ENCODE measurements around the gene EYA3.

Gene EYA3

DNA sequence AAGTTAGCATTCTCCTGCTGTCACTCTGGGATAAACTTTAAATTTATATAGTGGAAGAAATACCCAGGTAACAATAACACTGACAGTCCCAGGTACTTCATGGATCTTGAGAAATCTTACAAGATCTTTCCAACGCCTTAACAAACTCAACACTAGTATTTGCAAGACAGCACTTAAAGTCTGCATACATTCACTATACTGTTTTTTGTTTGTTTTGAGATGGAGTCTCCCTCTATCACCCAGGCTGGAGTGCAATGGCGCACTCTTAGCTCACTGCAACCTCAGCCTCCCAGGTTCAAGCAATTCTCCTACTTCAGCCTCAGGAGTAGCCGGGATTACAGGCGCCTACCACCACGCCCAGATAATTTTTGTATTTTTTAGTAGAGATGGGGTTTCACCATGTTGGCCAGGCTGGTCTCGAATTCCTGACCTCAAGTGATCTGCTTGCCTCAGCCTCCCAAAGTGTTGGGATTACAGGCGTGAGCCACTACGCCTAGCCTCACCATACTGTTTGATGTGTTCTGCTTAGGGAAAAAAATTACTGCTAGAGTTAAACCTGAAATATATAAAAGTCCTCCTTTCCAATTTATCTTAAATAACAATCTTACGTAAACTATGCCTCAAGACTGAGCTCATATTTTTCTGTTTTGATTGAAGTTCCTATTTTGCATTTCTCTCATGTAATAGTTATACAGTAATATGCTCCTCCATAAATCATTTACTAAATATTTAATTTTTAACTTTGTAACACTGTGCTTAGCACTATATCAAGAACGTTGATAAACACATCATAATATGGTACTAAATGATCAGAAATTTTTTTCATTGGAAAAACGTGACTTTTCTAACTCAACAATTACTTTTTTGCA, 17.5 kb downstream of the EYA3 start:
- no peak for DNase-seq

DNA sequence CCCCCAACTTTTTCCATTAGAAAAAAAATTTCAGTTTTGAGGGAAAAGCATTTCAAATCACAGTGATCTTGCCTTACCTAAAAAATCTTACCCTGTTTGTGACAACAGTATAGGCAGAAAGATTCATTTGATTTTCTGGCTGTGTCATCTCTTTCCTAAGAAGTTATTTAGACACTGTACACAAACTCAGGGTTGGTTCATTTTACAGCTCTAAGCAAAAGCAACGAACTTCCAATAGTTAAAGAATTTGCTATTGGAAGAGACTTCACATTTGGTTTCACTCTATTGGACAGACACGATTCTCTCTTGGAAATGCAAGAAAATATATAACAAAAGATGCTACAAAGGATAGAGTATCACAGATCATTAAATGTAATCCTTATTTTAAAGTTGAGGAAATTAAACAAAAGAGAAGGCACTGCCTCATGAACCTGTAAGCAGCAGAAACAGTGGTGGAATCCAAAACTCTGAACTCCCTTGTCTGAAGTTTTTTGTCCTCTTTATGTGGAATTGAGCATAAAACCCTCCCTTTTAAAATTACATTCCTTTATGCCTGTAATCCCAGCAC, 20.8 kb downstream of the EYA3 start:
- DNase-seq = no peak

DNA sequence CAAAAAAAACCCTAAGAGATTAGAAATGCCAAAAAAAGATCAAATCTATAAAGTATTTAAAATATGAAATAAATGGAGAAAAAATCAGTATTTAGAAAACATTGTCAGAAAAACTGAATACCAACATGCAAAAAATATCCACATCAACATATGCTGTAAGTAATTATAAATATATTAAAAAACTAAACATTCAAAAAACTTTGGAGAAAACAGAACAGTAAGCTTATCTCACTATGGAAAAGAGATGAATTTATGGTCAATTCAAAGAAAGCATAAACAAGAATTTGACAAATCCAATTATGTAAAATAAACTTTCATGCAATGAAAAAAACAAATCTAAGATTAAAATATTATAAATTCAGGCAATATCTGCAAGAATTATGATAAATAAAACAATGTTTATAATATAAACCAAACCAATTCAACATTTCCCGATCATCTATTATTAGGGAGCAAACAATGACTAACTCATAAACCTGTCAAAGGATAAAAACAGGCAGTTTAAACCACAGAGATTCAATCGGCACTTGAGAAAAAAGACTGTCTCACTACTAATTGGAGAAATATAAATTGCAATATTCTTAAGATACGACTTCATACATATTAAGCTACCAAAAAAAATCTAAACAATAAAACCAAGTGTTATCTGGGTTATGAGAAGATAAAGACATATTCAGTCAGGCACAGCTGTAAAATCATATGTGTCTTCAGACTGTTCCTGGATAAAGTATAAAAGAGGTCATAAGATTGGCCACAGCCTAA, 21.8 kb downstream of the EYA3 start:
- DNase-seq = no peak

GRCh38 chr1:28064064-28064463, 24.3 kb downstream of the EYA3 start:
- no peak for DNase-seq

DNA sequence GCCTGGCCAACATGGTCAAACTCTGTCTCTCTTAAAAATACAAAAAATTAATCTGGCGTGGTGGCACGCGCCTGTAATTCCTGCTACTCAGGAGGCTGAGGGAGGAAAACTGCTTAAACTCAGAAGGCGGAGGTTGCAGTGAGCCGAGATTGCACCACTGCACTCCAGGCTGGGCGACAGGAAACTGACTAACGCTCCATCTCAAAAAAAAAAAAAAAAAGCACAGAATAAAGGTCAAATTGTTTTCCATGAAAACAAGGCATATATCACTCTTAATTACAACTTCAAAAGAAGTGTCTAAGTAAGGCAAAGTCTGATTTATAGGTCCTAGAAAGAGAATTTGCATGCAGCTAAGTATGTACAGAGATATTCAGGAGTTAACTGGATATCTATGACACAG, 25.6 kb downstream of the EYA3 start:
- no peak for DNase-seq

DNA sequence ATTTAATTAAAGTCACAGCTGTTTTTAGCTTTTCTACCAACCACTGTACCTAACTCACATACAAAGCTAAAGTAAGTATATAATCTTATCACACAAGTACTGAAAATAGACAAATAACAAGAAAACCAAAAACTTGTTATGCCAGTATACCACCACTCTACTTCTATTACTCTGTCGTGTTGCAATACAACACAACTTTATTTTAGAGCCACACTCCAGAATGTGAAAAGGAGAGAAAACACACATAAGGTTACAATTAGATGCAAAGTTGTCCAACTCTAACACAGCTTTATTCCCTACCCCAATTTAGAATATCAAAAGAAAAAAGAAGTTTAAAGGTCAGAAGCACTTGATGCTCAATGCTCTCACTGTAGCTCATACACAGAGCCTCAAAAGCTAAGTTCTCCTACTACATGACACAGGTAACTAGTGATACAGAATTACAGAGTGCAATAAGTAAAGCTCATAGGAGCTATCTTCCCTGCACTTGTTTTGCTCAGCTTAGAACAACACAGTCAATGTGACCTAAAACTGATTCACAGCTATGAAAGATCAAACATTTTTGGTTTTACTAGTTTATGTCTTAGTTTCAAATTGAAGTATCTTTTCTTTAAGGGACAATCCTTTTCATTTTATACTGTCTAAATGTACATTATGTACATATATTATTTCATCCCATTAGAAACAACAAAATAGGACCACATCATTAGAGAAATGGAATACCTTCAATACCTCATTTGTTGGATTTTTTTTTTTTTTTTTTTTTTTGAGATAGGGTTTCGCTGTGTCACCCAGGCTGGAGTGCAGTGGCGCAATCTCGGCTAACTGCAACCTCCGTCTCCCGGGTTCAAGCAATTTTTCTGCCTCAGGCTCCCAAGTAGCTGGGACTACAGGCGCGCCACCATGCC, 29.2 kb downstream of the EYA3 start:
- DNase-seq = no peak

DNA sequence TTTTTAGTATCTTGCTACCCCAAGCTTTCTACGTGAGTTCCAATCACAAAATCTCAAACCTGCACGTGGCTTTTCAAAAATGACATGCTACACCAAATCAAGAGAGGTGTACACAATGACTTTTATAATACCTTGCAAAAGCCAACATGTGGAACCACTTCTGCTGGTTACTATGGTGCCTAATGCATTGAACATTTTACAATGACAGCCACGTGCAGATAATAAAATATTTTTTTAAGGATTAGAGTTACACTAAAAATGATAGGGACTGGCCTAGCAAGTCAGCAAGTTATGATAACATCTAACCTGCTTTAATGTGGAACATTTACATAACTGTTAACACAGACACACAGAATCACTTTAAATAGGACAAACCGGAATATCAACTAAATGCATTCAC, 30.2 kb downstream of the EYA3 start:
- DNase-seq = no peak

DNA sequence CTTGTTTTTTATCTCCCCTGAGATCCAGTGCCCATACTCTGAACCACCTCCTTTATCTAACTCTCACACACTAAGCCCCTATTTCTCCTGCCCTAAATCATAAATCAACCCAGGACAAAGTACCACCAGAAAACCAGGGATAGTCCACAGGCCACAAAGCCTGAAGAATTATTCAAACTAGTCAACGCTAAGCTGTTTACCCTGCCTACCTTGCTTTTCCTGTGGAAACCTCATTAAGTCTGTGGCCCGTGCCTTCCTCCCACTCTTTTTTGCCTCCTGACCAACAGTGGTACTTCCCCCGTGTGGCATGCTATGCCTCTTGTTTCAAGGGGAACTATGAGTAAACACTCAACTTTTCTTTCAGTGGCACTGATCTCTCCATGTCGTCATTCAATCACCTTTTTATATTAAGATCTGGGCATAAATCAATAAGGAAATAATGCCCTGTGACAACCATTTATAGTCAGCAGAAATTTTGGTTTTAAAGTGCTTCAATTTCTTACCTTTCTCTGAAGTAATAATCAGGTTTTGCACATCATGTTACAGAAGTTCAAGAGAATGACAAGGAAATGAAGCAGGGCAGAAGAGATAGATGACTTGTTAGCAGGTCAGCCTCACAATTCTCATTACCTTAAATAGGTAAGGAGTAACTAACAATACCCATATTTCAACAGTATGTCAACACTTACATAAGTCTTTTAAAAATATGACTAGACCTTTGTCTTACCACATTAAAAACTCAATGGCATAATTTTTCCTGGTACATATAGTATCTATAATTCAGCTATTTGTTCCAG, 32.1 kb downstream of the EYA3 start:
- DNase-seq = no peak

DNA sequence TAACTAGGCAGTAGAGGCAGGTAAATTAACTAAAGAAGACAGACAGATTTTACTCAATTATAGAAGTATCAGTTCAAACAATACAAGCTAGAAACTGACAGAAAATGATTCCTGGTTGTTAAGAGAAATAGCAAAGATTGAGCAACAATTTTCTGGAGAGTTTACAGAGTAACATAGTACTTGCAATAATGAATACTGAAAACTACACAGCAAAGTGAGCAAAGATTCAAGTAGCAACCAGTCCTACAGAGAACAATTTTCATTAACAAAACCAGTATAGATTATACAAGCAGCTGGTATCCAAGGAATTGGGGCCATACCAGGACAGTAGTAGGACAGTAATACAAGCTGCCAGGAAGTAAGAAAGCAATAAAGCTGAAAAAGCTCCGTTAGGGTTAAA, 37.6 kb downstream of the EYA3 start:
- no peak for DNase-seq

DNA sequence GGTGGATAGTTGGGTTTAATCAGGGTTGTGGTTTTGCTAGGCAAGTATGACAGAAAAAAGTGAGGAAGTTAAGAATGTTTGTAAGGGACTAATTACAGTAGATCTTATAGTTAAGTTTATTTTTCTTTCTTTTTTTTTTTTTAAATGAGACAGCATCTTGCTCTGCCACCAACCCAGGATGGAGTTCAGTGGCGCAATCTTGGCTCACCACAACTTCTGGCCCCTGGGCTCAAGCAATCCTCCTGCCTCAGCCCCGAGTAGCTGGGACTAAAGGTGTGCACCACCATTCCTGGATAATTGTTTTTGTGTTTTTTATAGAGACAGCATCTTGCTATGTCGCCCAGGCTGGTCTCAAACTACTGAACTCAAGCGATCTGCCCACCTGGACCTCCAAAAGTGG, 41.7 kb downstream of the EYA3 start:
- DNase-seq = no peak

DNA sequence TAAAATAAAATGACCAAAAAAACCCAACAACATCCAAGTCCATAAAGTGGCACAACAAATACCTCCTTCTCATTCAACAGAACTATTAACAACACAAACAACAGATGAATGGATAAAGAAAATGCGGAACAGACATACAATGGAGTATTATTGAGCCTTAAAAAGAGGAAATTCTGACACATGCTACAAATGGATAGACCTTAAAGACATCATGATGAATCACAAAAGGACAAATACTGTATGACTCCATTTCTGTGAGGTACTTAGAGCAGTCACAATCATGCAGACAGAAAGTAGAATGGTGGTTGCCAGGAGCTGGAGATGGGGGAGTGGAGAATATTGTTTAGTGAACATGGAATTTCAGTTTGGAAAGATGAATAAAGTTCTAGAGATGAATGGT, 42.6 kb downstream of the EYA3 start:
- no peak for DNase-seq

GRCh38 chr1:28044399-28044798, 44.0 kb downstream of the EYA3 start:
- DNase-seq = no peak

DNA sequence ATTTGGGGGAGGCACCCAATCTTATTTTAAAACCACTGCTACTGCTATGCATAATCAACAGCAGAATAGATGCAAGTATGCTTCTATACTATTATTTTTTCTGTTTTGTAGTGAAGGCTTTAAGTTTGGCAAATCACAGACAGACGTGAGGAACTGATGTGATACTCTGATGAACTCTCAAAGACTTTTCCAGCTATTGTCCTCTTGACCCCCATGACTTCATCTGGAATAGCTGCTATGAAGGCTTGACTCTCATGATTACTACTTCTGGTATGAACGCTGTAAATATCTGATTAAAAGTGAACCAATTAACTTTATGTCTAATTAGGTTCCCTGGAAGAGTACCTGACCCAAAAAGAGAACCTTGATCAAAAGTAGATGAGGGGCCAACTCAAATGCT, 49.1 kb downstream of the EYA3 start:
- DNase-seq = no peak

DNA sequence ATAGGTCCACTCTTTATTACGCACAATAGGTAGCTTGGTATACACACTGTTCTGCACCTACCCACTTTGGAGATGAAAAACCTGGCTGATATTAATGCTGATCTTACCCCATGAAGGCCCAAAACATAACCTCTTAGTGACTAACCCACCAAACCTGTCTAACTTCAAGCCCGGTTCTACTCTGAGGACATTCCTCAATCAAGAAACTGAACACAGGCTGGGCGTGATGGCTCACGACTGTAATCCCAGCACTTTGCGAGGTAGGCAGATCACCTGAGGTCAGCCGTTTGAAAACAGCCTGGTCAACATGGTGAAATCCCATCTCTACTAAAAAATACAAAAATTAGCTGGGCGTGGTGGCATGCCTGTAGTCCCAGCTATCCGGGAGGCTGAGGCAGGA, 50.5 kb downstream of the EYA3 start:
- DNase-seq = no peak

- no peak for DNase-seq
Measured at GRCh38 chr1:28037206-28037605, 51.2 kb downstream of the EYA3 start.

- DNase-seq = no peak
Measured at GRCh38 chr1:28036431-28036830, 52.0 kb downstream of the EYA3 start.

DNA sequence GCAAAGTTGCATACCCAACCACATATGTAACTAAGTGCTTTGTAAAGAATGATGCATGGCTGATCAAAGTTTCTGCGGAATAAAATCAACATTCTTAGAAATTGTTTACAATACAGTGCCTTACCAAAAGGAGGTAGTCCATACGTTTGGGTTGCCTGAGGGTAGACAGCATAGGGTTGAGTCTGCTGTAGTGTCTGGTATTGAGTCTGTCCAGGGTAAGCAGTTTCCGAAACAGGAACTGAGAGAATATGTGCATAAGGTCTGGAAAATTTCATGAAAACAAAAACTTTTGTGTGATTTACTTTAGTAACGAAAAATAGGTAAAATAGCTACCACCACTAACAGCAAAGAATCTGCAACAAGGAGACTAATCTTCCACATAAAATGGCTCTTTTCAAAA, 53.0 kb downstream of the EYA3 start:
- DNase-seq = no peak

DNA sequence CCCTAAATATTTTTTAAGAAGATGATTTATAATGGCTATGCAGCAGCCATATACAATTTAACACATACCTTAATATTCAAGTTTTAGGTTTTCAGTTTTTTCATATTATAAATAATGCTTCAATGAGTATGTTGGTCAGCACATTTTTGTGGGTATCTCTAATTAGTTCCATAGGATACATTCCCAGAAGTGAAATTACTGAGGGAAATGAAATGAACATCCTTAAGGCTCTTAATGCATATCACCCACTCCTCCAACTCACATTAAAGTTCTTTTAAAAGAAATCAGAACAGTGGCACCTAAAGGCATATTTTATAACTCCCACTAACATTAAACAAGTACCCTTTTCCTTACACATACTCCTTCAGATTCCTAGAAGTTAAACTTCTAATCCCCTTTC, 56.1 kb downstream of the EYA3 start:
- DNase-seq = no peak

GRCh38 chr1:28031173-28031572, 57.2 kb downstream of the EYA3 start:
- DNase-seq = no peak

DNA sequence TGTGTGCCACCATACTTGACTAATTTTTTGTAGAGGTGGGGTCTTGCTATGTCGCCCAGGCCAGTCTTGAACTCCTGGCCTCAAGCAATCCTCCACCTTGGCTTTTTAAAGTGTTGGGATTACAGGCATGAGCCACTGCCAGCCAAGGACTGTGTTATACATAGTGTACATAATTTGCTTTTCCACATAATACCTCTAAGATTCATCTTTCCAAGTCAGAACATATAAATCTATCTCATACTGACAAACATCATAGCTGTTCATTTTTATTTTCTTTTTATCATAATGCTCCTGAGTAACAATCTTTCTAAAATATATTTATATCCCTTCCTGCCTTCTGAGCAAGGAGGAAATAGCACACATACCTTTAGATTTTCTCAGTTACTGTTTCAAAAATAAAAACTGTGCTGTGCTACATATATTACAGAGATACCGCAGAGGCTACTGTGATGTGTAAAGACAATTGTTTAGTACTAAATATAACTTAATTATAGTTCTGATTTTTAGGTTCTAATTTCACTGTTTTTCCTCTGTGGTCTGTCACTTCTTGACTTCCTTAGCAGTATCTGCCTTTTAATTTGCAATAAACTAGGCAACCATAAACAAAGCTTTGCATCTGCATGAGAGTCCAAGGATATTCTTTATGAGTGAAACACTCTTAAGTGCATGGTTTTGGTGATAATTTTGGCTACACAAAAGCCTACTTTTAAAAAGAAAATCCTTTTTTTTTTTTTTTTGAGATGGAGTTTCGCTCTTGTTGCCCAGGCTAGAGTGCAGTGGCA, 59.3 kb downstream of the EYA3 start:
- DNase-seq = no peak

DNA sequence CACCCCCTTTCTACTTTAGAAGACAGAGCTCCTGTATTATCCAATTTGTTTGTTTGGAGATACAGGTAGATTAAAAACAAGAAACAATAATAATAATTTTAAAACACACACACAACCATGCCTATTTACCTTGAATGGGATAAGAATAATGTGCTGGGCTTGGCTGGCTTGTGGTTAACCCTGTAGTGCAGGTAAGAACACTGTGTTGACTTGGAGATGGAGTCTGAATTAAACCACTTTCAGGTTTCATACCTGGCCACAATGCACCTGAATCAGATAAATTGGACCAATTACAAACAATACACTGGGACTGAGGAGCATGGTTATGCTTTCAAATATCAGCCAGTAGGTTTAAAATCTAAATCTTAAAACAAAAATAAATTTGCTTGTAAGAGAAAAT, 60.8 kb downstream of the EYA3 start:
- DNase-seq = no peak
